ENCODE data around the gene NHERF1.
A peak's percentile ranks its signal among the peaks of the same experiment; 100 is the strongest.

Gene NHERF1

GRCh38 chr17:74767111-74767516 is 18.7 kb downstream of the NHERF1 start:
- DNase-seq (ENCODE audit: extremely low read depth in 1 of 2, low read depth in 1 of 2), result no peak

- no peak for DNase-seq (ENCODE audit: extremely low read depth in 1 of 2, low read depth in 1 of 2)
Observed at GRCh38 chr17:74768069-74768762, 19.8 kb downstream of the NHERF1 start.

GRCh38 chr17:74768763-74769114 is 20.3 kb downstream of the NHERF1 start:
- DNase-seq (ENCODE audit: extremely low read depth in 1 of 2, low read depth in 1 of 2), result no peak

- DNase-seq (ENCODE audit: extremely low read depth in 1 of 2, low read depth in 1 of 2), result no peak
Observed at GRCh38 chr17:74769266-74769855, 20.9 kb downstream of the NHERF1 start.

GRCh38 chr17:74769856-74770497 is 21.5 kb downstream of the NHERF1 start:
- no peak for DNase-seq (ENCODE audit: extremely low read depth in 1 of 2, low read depth in 1 of 2)

GRCh38 chr17:74770498-74771318 is 22.3 kb downstream of the NHERF1 start:
- no peak for DNase-seq (ENCODE audit: extremely low read depth in 1 of 2, low read depth in 1 of 2)

- no peak for DNase-seq (ENCODE audit: extremely low read depth in 1 of 2, low read depth in 1 of 2)
Observed at GRCh38 chr17:74771319-74771914, 23.0 kb downstream of the NHERF1 start.

- no peak for DNase-seq (ENCODE audit: extremely low read depth in 1 of 2, low read depth in 1 of 2)
Observed at GRCh38 chr17:74772053-74772452, 23.6 kb downstream of the NHERF1 start.

- no peak for DNase-seq (ENCODE audit: extremely low read depth in 1 of 2, low read depth in 1 of 2)
Observed at GRCh38 chr17:74773414-74773813, 25.0 kb downstream of the NHERF1 start.

GRCh38 chr17:74773871-74774286 is 25.5 kb downstream of the NHERF1 start:
- DNase-seq (ENCODE audit: extremely low read depth in 1 of 2, low read depth in 1 of 2), result no peak

- DNase-seq (ENCODE audit: extremely low read depth in 1 of 2, low read depth in 1 of 2), result no peak
Observed at GRCh38 chr17:74775409-74776043, 27.1 kb downstream of the NHERF1 start.

GRCh38 chr17:74776044-74776962 is 27.9 kb downstream of the NHERF1 start, which contains the start of gene NAT9:
NAT9 (minus strand) TSS chr17:74776345; CDS start chr17:74775698, 647 bp downstream.
- peak; percentile 97 to 99 for DNase-seq (ENCODE audit: extremely low read depth in 1 of 2, low read depth in 1 of 2)

GRCh38 chr17:74776990-74777389 is 28.6 kb downstream of the NHERF1 start:
- no peak for DNase-seq (ENCODE audit: extremely low read depth in 1 of 2, low read depth in 1 of 2)

GRCh38 chr17:74777901-74778515 is 29.6 kb downstream of the NHERF1 start:
- DNase-seq (ENCODE audit: extremely low read depth in 1 of 2, low read depth in 1 of 2), result no peak

GRCh38 chr17:74778960-74779359 is 30.5 kb downstream of the NHERF1 start:
- no peak for DNase-seq (ENCODE audit: extremely low read depth in 1 of 2, low read depth in 1 of 2)

- DNase-seq (ENCODE audit: extremely low read depth in 1 of 2, low read depth in 1 of 2), result no peak
Observed at GRCh38 chr17:74779501-74779900, 31.1 kb downstream of the NHERF1 start.

GRCh38 chr17:74779948-74780400 is 31.5 kb downstream of the NHERF1 start:
- DNase-seq (ENCODE audit: extremely low read depth in 1 of 2, low read depth in 1 of 2), result peak in 1 of 2 donors; percentile 60

- DNase-seq (ENCODE audit: extremely low read depth in 1 of 2, low read depth in 1 of 2), result no peak
Observed at GRCh38 chr17:74780443-74781238, 32.2 kb downstream of the NHERF1 start.

Measured in stimulated activated CD8-positive, alpha-beta memory T cell treated with anti-CD3 and anti-CD28 coated beads, Interleukin-7, amount 100 ng/mL, for 48 hours (primary cell).